ENCODE results near the gene G0S2.

The G0S2 gene, protein sequence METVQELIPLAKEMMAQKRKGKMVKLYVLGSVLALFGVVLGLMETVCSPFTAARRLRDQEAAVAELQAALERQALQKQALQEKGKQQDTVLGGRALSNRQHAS

DNA sequence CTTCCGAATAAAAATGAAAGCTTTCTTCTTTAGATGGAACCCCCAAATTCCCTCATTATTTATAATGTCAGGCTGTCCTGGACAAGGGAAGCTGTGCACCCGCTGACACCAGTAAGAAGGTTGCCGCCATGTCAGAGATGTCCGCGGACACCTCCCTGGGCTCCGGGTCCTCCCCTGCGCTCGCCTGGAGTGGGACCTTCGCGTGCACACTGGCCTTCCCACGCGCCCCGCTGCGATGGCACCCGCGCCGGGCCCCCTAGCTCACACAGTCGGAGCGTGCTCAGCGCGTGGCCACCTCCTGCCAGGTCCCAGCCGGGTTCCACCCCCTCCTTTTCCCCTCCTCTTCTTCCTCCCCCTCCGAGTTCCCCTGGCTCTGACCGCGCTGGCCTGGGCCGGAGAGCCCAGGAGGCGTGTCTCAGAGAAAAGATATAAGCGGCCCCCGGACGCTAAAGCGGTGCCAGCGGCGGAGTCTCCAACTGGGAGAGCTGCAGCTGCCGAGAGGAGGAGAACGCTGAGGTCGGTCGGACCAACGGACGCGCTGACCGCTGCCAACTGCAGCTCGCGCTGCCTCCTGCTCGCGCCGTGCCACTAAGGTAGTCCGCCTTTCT, at the start of gene G0S2:
Gene G0S2 (plus strand): TSS at position 456 of the 608 bp plus-strand sequence. CDS start 273 bp downstream, outside the sequence.
- DNase-seq, result no peak

- no peak for DNase-seq
These were observed 49.4 kb upstream of the G0S2 start for GRCh38 chr1:209625791-209626285.

GRCh38 chr1:209626346-209627026, 48.7 kb upstream of the G0S2 start:
- DNase-seq, result no peak

- no peak for DNase-seq
These were observed 48.0 kb upstream of the G0S2 start for GRCh38 chr1:209627027-209627731.

- peak; percentile 81 for DNase-seq
These were observed 47.4 kb upstream of the G0S2 start for GRCh38 chr1:209627732-209628196.

GRCh38 chr1:209628618-209629299, 46.5 kb upstream of the G0S2 start:
- no peak for DNase-seq

- no peak for DNase-seq
These were observed 45.4 kb upstream of the G0S2 start for GRCh38 chr1:209629621-209630382.

GRCh38 chr1:209630383-209631225, 44.6 kb upstream of the G0S2 start:
- no peak for DNase-seq

- no peak for DNase-seq
These were observed 41.7 kb upstream of the G0S2 start for GRCh38 chr1:209633335-209633997.

GRCh38 chr1:209634005-209634737, 41.0 kb upstream of the G0S2 start:
- no peak for DNase-seq

GRCh38 chr1:209635850-209636249, 39.4 kb upstream of the G0S2 start:
- no peak for DNase-seq

GRCh38 chr1:209641832-209642172, 33.4 kb upstream of the G0S2 start:
- DNase-seq, result no peak

GRCh38 chr1:209642816-209643215, 32.4 kb upstream of the G0S2 start:
- DNase-seq, result no peak

DNA sequence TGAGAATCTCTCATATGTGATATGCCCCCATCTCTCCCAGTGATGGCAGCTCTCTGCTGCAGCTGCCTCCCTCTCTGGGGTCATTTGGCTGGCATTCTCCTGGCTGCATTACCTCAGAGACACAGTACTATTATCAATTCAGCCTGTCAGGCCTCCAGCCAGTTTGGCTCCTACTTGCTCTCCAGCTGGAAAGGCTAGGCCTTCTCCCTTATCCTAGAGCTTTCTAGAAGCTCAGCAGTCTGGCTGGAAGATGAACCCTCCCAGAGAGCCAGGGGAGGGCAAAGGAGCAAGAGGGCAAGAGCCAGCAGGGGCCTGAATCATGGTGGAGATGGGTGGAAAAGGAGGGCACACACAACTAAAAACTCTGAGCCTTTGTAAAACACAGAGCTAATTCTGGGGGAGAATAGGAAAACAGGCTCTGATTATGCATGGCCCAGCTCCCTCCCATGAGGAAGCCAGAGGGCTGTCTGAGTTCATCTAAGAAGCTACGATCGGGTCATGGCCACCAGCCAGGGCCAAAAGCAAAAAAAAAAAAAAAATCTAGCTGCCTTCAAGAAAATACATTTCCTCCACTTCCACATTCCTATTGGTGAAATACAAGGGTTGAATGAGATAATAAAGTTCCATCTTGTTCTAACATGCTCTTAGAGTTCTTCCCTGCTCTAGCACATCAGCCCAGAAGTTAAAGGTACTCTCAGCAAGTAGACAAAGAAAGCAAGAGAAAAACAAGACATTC, 31.8 kb upstream of the G0S2 start:
- DNase-seq, result no peak

DNA sequence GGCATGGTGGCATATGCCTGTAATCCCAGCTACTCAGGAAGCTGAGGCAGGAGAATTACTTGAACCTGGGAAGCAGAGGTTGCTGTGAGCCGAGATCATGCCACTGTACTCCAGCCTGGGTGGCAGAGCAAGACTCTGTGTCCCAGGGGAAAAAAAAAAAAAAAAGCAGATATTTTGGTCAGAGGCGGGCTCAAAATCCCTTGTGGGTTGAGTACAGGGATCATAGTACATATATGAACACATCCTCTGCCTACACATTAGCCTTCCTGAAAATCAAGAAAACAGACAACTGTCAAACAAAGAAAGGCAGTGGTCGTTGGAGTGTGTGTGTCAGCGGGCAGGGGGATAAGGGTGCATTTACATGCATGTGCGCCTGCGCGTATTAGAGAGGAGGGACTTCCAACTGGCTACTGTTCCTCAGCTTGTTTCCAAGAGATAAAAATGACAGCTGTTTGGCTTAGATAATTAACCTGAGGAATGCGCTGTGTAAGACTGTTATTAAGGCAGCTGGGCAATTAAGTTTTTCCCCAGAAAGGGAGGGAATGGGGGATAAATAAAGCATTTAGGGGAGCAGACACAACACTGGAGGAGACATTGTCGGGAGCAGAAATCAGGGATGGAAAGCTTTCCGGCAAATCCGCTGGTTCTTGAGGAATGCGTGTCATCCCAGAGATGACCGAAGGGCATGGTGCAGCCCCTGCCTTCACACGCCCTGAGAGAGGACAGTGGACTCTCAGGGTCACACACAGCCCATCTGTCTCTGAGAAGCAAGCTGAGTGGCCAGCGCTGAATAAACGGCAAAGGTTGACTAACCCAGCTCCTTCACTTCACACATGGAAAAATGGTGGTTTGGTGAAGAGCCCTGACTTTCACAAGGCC, 29.4 kb upstream of the G0S2 start:
- no peak for DNase-seq

GRCh38 chr1:209646558-209646957, 28.7 kb upstream of the G0S2 start:
- no peak for DNase-seq

- DNase-seq, result no peak
These were observed 28.1 kb upstream of the G0S2 start for GRCh38 chr1:209647156-209647555.

DNA sequence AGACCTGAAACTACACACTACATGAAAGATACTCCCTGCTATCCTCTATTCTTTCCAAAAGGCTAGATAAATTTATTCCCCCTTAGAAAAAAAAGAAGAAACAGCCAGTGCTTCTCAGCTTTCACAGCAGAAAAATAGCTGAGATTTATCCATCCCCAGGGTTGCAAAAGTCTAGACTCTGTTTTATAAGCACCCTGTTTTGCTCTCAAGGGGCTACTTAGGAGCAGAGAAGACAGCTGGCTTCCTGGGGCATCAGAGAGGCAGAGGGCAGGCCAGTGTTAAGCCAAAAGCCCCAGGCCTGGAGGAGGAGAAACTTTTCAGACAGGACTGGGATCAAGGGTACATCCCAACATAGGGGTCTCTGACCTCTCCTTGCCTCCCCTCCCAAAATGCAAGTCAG, 26.9 kb upstream of the G0S2 start:
- no peak for DNase-seq
